ENCODE results near the gene TMEM59L.

- TF ChIP-seq CTCF (conservative IDR thresholded peaks at IDR 0.05 in 1 of 2, IDR thresholded peaks at IDR 0.05 in 1 of 2; ENCODE audit: low read depth in 1 of 2, low read length in 2 of 2) (no peak), EZH2 (IDR thresholded peaks at IDR 0.05; ENCODE audit: low read length, missing control alignments) (no peak)
Measured at GRCh38 chr19:18629166-18630088, 16.8 kb downstream of the TMEM59L start.

All from fibroblast of lung (primary cell).